ENCODE results near the gene B3GNT5. TPM values are rescaled to one million over a fixed set of nuclear protein-coding genes. Genes with fewer than 3 reads are reported as not detected.

B3GNT5 gene
- total RNA-seq, 8 experiments from 2014 or later = 0.42 to 24.5 (median 17.6) TPM

DNA sequence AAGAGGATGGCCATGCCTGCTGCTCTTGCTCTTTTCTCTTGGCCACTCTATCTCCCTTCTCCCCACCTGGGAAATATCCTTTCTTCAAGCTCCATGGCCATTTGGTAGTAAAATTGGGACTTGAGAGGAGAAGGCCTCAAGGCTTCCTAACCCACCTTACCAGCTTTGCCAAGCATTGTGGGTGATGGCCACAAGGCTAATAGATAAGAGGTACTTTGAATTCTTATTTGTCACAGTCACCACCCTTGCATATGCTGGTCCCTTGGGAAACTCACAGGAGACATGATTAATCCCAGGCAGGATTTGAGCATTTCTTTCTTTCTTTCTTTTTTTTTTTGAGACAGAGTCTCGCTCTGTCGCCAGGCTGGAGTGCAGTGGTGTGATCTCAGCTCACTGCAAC is 37.2 kb downstream of the B3GNT5 start:
- H3K27ac ChIP-seq = no peak overlapping the region

DNA sequence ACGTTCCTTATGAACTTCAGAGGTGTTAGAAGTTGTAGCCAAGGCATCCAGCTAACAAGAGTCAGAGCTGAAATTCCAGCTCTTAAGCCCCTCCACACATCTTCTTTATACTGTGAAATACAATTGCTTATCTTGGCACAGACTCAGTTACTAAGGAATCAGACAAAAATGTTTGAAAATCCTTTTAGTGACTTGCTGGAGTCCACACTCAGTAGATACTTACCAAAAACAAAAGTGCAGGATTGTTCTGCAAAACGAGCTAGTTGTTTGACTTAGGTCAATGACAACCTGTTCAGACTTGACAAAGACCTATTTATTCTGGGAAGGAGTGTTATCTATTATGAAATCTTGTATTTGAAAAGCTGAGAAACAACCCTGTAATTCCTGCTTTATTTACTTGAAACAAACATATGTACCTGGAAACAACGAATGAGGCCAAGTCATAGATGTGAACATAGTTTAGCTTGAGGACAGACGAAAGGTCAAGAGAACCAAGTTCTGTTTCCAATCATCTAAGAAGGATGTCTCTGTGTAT is 38.5 kb downstream of the B3GNT5 start:
- in situ Hi-C loops (cut with MboI; ENCODE audit: low pct_unique_long_range_greater_than_20kb in 2 of 9, low sequenced_read_pairs in 9 of 9, unreplicated experiment in 9 of 9) = no loop called here
- Histone ChIP-seq H3K4me3 (no peak overlapping the region), H3K27ac (no peak overlapping the region), H3K4me1 (replicated peaks in 1 of 2) (no peaks in the 10 kb centered on the region)
- WGBS, 10 experiments = 0 to 93% (median 66%) methylated on average over 1 to 4 of the region's 4 CpGs; no CpG with 5 or more reads in 1 of the 10 experiments
- ATAC-seq (replicated peaks in 6 of 8) = peak in 3 of 8 experiments; percentile 60 to 87 (median 72)

More for the DNA sequence above, 37.2 kb downstream of the B3GNT5 start:
- no peak for ATAC-seq (replicated peaks in 6 of 8)
- Histone ChIP-seq H3K4me1 (replicated peaks in 1 of 2) (no peaks in the 10 kb centered on the region), H3K4me3 (no peak overlapping the region)
- 100% methylated on average over 2 of the region's 2 CpGs; no CpG with 5 or more reads in 9 of the 10 experiments for WGBS, 10 experiments
- in situ Hi-C loops (cut with MboI; ENCODE audit: low pct_unique_long_range_greater_than_20kb in 2 of 9, low sequenced_read_pairs in 9 of 9, unreplicated experiment in 9 of 9) = no loop called here

DNA sequence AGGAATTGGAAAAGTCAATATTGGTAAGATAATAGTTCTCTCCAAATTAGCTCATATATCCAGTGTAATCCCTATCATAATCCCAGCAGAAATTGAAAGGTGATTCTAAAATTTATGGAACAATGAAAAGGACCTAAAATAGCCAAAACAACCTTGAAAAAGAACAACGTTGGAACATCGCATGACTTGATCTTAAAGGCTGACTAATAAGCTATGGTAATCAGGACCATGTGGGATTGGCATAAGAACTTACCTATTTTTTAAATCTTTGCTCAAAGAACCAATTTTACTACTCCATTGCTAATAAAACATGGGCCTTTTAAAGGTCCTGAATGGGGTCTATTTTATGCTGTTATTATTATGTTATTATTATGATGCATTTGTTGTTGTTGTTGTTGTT is 40.9 kb downstream of the B3GNT5 start:
- WGBS, 10 experiments = 20 to 100% (median 83%) methylated on average over 1 to 2 of the region's 2 CpGs; no CpG with 5 or more reads in 2 of the 10 experiments
- in situ Hi-C loops (cut with MboI; ENCODE audit: low pct_unique_long_range_greater_than_20kb in 2 of 9, low sequenced_read_pairs in 9 of 9, unreplicated experiment in 9 of 9) = no loop called here
- H3K4me3 ChIP-seq = no peak overlapping the region

DNA sequence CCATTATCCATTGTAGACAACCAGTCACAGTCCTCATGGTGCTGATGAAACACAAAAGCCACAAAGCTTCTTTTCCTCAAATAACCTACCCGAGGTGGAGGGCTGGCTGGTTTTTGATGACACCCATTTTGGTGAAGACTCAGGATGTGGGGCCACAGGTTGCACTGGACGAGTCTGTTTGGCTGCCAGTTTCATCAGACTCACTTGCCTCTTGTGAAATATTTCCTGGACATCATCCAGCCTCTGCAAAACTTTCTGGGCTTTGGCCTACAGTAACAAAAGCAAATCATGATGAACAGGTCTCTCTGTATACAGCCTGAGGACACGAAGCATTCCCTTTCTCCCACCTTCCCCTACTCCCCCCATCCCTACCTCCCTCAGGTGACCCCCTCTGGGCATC is 42.2 kb downstream of the B3GNT5 start:
- H3K4me3 ChIP-seq = no peak overlapping the region
- 0 to 100% (median 48%) methylated on average over 1 to 2 of the region's 3 CpGs; no CpG with 5 or more reads in 5 of the 10 experiments for WGBS, 10 experiments
- H3K4me1 ChIP-seq (replicated peaks in 1 of 2) = peaks cover 6 to 19% of the 10 kb centered on the region in 2 donors
- ATAC-seq (replicated peaks in 6 of 8) = no peak
- in situ Hi-C loops (cut with MboI; ENCODE audit: low pct_unique_long_range_greater_than_20kb in 2 of 9, low sequenced_read_pairs in 9 of 9, unreplicated experiment in 9 of 9) = no loop called here
- no peak overlapping the region for H3K27ac ChIP-seq

More for the DNA sequence above, 40.9 kb downstream of the B3GNT5 start:
- no peak for ATAC-seq (replicated peaks in 6 of 8)
- H3K4me1 ChIP-seq (replicated peaks in 1 of 2) = peaks cover under 1 to 12% of the 10 kb centered on the region in 2 donors
- no peak overlapping the region for H3K27ac ChIP-seq

DNA sequence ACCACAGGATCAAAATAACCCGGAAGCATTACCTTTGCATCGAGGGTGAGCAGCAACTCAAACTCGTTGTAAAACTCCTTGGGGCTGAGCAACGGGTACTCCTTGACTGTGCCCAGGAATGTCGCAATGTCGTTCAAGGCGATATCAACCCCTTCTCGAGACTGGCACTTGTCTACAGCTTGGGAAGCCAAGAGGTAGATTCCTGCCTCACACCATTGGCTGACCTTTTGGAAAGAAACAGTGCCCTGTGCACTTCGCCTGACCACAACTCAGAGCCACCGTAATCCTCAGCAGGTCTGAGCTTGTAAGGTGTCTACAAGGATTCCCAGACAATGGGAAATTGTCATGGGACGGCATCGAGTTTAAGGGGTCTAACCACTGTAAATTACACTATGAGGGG is 43.9 kb downstream of the B3GNT5 start:
- Histone ChIP-seq H3K27ac (no peak overlapping the region), H3K4me1 (replicated peaks in 1 of 2) (peaks cover 6 to 19% of the 10 kb centered on the region in 2 donors), H3K4me3 (no peak overlapping the region)
- in situ Hi-C loops (cut with MboI; ENCODE audit: low pct_unique_long_range_greater_than_20kb in 2 of 9, low sequenced_read_pairs in 9 of 9, unreplicated experiment in 9 of 9) = no loop called here
- no peak for ATAC-seq (replicated peaks in 6 of 8)
- 60 to 100% (median 96%) methylated on average over 1 to 8 of the region's 12 CpGs; no CpG with 5 or more reads in 3 of the 10 experiments for WGBS, 10 experiments

DNA sequence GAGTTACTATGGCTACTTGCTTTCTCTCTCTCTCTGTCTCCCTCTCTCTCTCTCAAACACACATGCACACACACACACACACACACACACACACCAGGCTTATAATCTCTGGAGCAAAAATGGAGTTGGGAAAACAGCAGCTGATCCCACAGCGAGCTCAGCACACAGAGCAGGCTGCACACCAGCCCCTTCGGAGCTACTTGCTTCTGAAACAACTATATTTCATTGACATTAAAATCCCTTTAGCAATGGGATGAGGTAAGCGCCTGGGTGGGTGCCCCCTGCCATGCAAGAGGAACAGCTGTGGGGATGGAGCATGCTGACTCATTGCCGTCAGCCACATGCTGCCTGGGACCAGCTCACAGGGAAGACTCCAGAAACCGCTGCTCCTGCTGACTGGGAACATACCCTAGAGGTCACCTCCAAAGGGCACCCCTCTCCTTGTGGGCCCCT is 45.7 kb downstream of the B3GNT5 start:
- H3K4me3 ChIP-seq = no peak overlapping the region
- peak overlapping the region; percentile 33 to 75 for H3K27ac ChIP-seq
- in situ Hi-C loops (cut with MboI; ENCODE audit: low pct_unique_long_range_greater_than_20kb in 2 of 9, low sequenced_read_pairs in 9 of 9, unreplicated experiment in 9 of 9) = no loop called here
- peak; percentile 90 to 99 (median 98) for ATAC-seq (replicated peaks in 6 of 8)
- H3K4me1 ChIP-seq (replicated peaks in 1 of 2) = peaks cover 6 to 19% of the 10 kb centered on the region in 2 donors
- WGBS, 10 experiments = 0 to 19% (median 7%) methylated on average over 1 to 4 of the region's 5 CpGs; no CpG with 5 or more reads in 5 of the 10 experiments

DNA sequence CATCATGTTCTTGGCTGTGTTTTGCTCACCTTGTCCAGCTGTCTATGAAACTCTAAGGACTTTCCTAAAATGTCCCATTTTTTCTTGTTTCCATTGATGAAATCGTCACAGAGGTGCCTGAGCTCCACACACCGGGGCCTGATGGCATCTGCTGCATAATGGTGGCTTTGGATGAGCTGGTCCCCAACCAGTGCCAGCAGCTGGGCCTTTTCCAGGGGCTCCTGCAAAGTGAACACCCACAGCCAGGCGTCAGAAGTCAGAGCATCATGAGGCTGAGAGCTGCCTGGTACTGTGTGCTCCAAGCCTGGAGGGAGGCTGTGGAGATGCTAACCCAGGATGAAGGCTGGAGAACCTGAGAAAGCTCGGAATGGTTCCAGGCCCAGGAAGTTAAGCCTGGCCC is 46.9 kb downstream of the B3GNT5 start:
- WGBS, 10 experiments = 92 to 100% (median 100%) methylated on average over 1 to 3 of the region's 4 CpGs; no CpG with 5 or more reads in 5 of the 10 experiments
- no peak for ATAC-seq (replicated peaks in 6 of 8)
- in situ Hi-C loops (cut with MboI; ENCODE audit: low pct_unique_long_range_greater_than_20kb in 2 of 9, low sequenced_read_pairs in 9 of 9, unreplicated experiment in 9 of 9) = no loop called here
- Histone ChIP-seq H3K4me1 (replicated peaks in 1 of 2) (peaks cover 6 to 19% of the 10 kb centered on the region in 2 donors), H3K27ac (no peak overlapping the region), H3K4me3 (no peak overlapping the region)

DNA sequence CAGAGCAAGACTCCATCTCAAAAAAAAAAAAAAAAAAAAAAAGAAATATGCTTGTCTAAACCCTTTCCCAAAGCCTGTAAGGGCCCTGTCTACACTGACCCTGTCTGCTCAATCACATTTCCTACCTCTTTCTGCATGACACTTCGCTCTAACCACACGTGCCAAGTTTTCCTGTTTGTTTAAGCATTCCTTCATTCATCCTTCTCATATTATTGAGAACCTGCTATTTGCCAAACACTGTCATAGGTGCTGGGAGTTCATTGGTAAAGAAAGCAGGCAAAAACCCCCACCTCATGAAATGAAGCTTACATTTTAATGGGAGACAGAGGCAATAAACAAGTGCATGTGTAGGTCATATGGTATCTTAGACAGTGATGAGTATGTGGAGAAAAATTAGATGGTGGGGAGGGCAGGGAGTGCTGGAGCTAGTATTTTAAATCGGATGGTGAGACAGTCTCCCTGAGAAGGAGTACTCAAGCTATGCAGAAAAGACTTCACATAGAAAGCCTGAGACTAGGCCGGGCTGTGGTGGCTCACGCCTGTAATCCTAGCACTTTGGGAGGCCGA is 48.0 kb downstream of the B3GNT5 start:
- WGBS, 10 experiments = 35 to 98% (median 85%) methylated on average over 1 to 6 of the region's 6 CpGs; no CpG with 5 or more reads in 1 of the 10 experiments
- Histone ChIP-seq H3K4me1 (replicated peaks in 1 of 2) (peaks cover 6 to 19% of the 10 kb centered on the region in 2 donors), H3K27ac (no peak overlapping the region), H3K4me3 (no peak overlapping the region)
- in situ Hi-C loops (cut with MboI; ENCODE audit: low pct_unique_long_range_greater_than_20kb in 2 of 9, low sequenced_read_pairs in 9 of 9, unreplicated experiment in 9 of 9) = no loop called here
- ATAC-seq (replicated peaks in 6 of 8) = no peak

DNA sequence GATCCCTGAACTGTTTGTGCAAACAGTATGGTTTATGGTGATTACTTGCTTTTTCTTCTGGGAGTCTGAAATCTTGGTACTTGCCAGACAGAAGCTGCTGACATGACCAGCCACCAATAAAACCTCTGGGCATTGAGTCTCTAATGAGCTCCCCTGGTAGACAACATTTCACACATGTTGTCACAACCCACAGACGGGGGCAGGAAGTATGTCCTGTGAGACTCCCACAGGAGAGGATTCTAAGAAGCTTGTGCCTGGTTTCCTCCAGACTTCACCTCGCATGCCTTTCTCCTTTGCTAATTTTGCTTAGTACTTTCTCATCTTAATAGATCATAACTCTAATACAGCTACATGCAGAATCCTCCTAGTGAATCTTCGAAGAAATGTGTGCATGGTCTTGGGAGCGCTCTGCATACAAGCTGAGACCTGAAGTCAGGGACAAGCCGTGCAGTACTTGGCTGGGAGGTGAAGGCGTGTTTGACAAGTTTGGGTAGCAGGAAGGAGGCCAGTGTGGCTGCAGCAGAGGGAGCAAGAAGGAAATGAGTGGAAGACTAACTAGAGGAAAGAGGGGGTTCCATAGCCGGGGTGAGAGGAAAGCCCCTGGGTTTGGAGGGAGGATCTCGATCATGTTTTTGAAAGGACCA is 49.0 kb downstream of the B3GNT5 start:
- ATAC-seq (replicated peaks in 6 of 8) = no peak
- in situ Hi-C loops (cut with MboI; ENCODE audit: low pct_unique_long_range_greater_than_20kb in 2 of 9, low sequenced_read_pairs in 9 of 9, unreplicated experiment in 9 of 9) = no loop called here
- no peak overlapping the region for H3K4me3 ChIP-seq
- 40 to 95% (median 78%) methylated on average over 1 to 4 of the region's 8 CpGs; no CpG with 5 or more reads in 4 of the 10 experiments for WGBS, 10 experiments
- no peak overlapping the region for H3K27ac ChIP-seq
- peaks cover 6 to 19% of the 10 kb centered on the region in 2 donors for H3K4me1 ChIP-seq (replicated peaks in 1 of 2)

DNA sequence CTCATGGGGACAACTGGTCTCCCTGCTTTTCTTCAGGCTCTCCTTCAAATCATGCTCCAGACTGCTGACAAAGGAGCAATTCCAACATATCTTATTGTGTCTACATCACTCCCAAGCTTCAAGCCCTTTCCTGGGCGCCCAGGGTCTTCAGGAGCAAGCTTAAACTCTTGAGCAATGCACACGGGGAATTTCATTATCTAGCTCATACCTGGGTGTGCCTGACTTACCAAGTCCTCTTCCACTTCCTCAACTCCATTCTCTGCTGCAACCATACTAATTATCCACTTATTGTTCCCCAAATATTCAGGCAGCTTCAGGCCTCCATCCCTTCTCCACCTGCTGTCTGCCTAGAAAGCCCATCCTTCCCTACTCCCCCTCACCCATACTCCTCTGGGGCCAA is 50.6 kb downstream of the B3GNT5 start:
- Histone ChIP-seq H3K4me1 (replicated peaks in 1 of 2) (peaks cover 6 to 8% of the 10 kb centered on the region in 2 donors), H3K4me3 (no peak overlapping the region), H3K27ac (no peak overlapping the region)
- ATAC-seq (replicated peaks in 6 of 8) = no peak
- in situ Hi-C loops (cut with MboI; ENCODE audit: low pct_unique_long_range_greater_than_20kb in 2 of 9, low sequenced_read_pairs in 9 of 9, unreplicated experiment in 9 of 9) = no loop called here
- 23 to 100% (median 84%) methylated on average over 1 to 2 of the region's 2 CpGs; no CpG with 5 or more reads in 4 of the 10 experiments for WGBS, 10 experiments

DNA sequence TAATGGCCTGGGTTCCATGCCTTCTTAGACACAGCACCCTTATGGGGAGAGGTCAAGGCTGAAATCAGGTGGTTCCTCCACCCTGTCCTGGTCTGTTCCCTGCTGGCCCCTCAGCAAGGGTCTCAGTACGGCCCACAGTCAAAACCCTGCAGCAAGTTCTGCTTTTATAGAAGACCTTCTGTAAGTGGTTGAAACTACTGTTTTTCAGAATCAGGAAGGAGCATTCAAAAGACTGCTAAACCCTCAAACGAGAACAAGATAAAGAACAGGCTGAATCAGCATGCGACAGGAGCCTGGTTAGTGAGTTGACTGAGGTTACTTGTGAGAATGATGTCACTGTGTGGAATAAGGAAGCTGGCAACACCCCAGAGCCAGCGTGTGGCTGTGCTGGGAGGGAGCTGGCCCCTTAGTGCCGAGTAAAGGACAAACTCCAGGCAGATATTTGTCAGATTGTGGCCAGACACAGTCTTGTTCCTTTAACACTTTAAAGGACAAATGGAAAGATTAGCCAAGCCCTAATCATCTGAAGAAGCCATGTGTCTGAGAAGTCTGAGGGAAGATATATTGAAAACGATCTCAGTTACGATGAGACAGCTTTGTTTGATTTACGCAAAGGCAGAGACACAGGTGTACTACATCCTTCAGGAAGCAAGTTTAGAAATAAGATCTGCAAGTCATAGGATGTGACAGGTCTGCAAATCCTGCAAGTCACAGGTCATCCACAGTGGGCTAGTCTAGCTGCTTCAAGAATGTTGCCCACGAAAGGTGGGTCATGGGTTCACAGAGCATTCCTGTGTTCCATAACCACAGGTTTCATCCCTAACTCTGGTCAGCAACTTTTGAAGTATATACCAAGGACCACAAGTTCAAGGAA is 54.0 kb downstream of the B3GNT5 start:
- in situ Hi-C loops (cut with MboI; ENCODE audit: low pct_unique_long_range_greater_than_20kb in 2 of 9, low sequenced_read_pairs in 9 of 9, unreplicated experiment in 9 of 9) = no loop called here
- peak in 7 of 8 experiments; percentile 88 to 99 (median 95) for ATAC-seq (replicated peaks in 6 of 8)
- WGBS, 10 experiments = 20 to 100% (median 60%) methylated on average over 1 to 8 of the region's 9 CpGs
- H3K4me3 ChIP-seq = no peak overlapping the region
- no peaks in the 10 kb centered on the region for H3K4me1 ChIP-seq (replicated peaks in 1 of 2)
- H3K27ac ChIP-seq = no peak overlapping the region

DNA sequence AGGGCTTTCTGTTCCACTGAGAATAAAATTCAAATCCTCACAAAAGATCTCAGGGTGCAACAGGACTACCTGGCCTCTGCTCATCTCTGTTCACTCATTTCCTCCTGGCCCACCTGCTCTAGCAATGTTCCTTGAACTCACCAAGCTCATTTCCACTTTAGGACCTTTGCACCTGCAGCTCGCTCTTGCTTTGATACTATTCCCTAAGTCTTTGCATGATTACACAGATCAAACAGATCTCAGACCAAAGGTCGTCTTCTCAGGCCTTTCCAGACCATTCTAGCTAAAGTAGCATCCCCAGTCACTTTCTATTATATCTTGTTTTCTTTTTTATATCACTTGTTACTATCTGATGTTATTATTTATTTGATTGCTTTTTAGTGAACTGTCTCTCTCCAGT is 54.7 kb downstream of the B3GNT5 start:
- H3K27ac ChIP-seq = no peak overlapping the region
- in situ Hi-C loops (cut with MboI; ENCODE audit: low pct_unique_long_range_greater_than_20kb in 2 of 9, low sequenced_read_pairs in 9 of 9, unreplicated experiment in 9 of 9) = no loop called here
- no peak for ATAC-seq (replicated peaks in 6 of 8)
- WGBS, 10 experiments = 0 to 100% (median 87%) methylated on average over 1 to 2 of the region's 2 CpGs; no CpG with 5 or more reads in 1 of the 10 experiments
- no peak overlapping the region for H3K4me3 ChIP-seq
- no peaks in the 10 kb centered on the region for H3K4me1 ChIP-seq (replicated peaks in 1 of 2)

DNA sequence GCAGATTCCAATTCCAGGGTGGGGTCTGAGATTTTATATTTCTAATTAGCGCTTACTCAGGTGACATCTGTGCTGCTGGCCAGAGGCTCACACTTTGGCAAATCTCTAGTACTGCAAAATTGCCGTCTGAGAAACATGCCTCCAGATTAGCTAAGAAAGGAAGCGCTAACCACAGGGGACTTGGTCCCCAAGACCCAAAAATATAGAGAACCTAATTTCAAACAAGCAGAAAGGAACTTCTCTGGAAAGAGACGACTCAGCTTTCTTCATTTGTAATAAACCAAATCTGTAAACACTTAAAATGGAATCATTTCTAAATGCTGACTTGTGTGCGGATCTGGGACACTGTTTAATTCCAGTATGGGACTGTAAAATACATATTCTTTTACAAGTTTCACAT is 55.7 kb downstream of the B3GNT5 start:
- ATAC-seq (replicated peaks in 6 of 8) = no peak
- Histone ChIP-seq H3K4me3 (no peak overlapping the region), H3K4me1 (replicated peaks in 1 of 2) (no peaks in the 10 kb centered on the region), H3K27ac (no peak overlapping the region)
- in situ Hi-C loops (cut with MboI; ENCODE audit: low pct_unique_long_range_greater_than_20kb in 2 of 9, low sequenced_read_pairs in 9 of 9, unreplicated experiment in 9 of 9) = no loop called here
- 27 to 100% (median 71%) methylated on average over 1 to 5 of the region's 5 CpGs for WGBS, 10 experiments

All from motor neuron (in vitro differentiated cells).